ENCODE results near the gene TPSG1.
"Not testable (repeated sequence)": the region's sequence is repeated elsewhere in the genome, so short reads cannot be mapped to it uniquely, and the experiment has no call there.

DNA sequence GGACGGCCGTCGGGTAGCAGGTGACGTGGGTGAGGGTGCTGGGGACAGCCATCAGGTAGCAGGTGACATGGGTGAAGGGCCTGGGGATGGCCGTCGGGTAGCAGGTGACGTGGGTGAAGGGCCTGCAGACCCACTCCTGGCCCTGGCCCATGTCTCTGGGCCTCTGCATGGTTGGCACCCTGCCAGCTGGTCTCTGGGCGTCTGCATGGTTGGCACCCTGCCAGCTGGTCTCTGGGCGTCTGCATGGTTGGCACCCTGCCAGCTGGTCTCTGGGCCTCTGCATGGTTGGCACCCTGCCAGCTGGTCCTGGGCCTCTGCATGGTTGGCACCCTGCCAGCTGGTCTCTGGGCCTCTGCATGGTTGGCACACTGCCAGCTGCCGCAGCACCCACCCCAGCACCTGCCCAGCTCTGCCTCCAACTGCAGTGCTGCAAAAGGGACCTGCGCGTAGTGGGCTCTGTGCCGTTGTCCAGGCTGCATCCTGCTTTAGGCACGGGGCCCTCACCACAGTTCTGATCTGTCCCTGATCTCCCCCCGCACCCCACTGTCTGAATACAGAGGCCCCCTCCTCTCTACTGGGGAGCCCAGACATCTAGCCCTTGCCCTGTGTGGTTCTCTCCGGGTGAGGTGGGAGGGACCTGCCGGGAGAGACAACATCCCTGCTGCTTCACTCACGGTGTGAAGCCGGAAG, 46.8 kb upstream of the TPSG1 start:
- TF ChIP-seq, protein P1, sequence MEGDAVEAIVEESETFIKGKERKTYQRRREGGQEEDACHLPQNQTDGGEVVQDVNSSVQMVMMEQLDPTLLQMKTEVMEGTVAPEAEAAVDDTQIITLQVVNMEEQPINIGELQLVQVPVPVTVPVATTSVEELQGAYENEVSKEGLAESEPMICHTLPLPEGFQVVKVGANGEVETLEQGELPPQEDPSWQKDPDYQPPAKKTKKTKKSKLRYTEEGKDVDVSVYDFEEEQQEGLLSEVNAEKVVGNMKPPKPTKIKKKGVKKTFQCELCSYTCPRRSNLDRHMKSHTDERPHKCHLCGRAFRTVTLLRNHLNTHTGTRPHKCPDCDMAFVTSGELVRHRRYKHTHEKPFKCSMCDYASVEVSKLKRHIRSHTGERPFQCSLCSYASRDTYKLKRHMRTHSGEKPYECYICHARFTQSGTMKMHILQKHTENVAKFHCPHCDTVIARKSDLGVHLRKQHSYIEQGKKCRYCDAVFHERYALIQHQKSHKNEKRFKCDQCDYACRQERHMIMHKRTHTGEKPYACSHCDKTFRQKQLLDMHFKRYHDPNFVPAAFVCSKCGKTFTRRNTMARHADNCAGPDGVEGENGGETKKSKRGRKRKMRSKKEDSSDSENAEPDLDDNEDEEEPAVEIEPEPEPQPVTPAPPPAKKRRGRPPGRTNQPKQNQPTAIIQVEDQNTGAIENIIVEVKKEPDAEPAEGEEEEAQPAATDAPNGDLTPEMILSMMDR (IDR thresholded peaks at IDR 0.05; ENCODE audit: insufficient read depth, low read length, poor library complexity, severe bottlenecking) = not testable (repeated sequence)
- not testable (repeated sequence) for TF ChIP-seq EZH2phosphoT487 (conservative IDR thresholded peaks at IDR 0.05; ENCODE audit: low read length)

All from SU-DHL-6 (cell line).